Progenitor cell of endocrine pancreas (in vitro differentiated cells): Measurements from ENCODE around the gene ANGPTL2. TPM values are rescaled to one million over a fixed set of nuclear protein-coding genes. Genes with fewer than 3 reads are reported as not detected.

Source experiments
- DNase-seq: peaks from one replicate; pipeline ENCODE4 v3.0.0; 2021; ENCODE audit warnings: low spot score; ENCODE audit not compliant: unreplicated experiment
- H3K27ac Mint-ChIP-seq: 2 replicates; pipeline ENCODE4 v1.8.0; 2021; ENCODE audit warnings: mild to moderate bottlenecking, moderate library complexity, mixed read lengths
- H3K27me3 Mint-ChIP-seq: 2 replicates; pipeline ENCODE4 v1.8.0; 2021; ENCODE audit warnings: mixed read lengths
- H3K36me3 Mint-ChIP-seq: 2 replicates; pipeline ENCODE4 v1.8.0; 2022; ENCODE audit warnings: mixed read lengths; ENCODE audit not compliant: insufficient read depth
- H3K4me1 Mint-ChIP-seq: 2 replicates; pipeline ENCODE4 v1.8.0; 2021; ENCODE audit warnings: low read depth, mixed read lengths
- H3K4me3 Mint-ChIP-seq: 2 replicates; pipeline ENCODE4 v1.8.0; 2021; ENCODE audit warnings: low read depth, mild to moderate bottlenecking, moderate library complexity, mixed read lengths
- H3K9me3 Mint-ChIP-seq: 2 replicates; pipeline ENCODE4 v1.8.0; 2021; ENCODE audit warnings: low read depth, mixed read lengths
- CTCF ChIP-seq: fragments of 200-600 bp; sonication (generic); IDR thresholded peaks from one replicate; pipeline ENCODE4 v1.5.0; 2021; ENCODE audit warnings: antibody characterized with exemption, mild to moderate bottlenecking; ENCODE audit not compliant: unreplicated experiment
- total RNA-seq: library from RNA; stranded (reverse); gene quantifications from 2 replicates; pipeline ENCODE4 v1.2.1, GENCODE V29; 2021

The ANGPTL2 gene
- total RNA-seq, 1 donor from 2014 or later, result 4.7 TPM

GRCh38 chr9:127138444-127138843 is 16.0 kb upstream of the ANGPTL2 start:
- peaks cover 19% of the 10 kb centered on the region for H3K27me3 Mint-ChIP-seq
- no peak for DNase-seq
- peaks cover 13% of the 10 kb centered on the region for H3K4me1 Mint-ChIP-seq

GRCh38 chr9:127137640-127138360 is 15.4 kb upstream of the ANGPTL2 start:
- no peak overlapping the region for H3K4me3 Mint-ChIP-seq
- H3K4me1 Mint-ChIP-seq, result peaks cover 17% of the 10 kb centered on the region
- H3K27me3 Mint-ChIP-seq, result peaks cover 21% of the 10 kb centered on the region
- DNase-seq, result no peak
- H3K9me3 Mint-ChIP-seq, result no peaks in the 10 kb centered on the region
- H3K27ac Mint-ChIP-seq, result no peak overlapping the region
- no peaks in the 10 kb centered on the region for H3K36me3 Mint-ChIP-seq
- TF ChIP-seq CTCF, result no peak

More at GRCh38 chr9:127138444-127138843, 16.0 kb upstream of the ANGPTL2 start:
- no peaks in the 10 kb centered on the region for H3K36me3 Mint-ChIP-seq
- H3K27ac Mint-ChIP-seq, result no peak overlapping the region
- no peaks in the 10 kb centered on the region for H3K9me3 Mint-ChIP-seq
- no peak overlapping the region for H3K4me3 Mint-ChIP-seq
- TF ChIP-seq CTCF, result no peak

- no peak overlapping the region for H3K27ac Mint-ChIP-seq
- DNase-seq, result no peak
- no peak overlapping the region for H3K4me3 Mint-ChIP-seq
- H3K4me1 Mint-ChIP-seq, result peaks cover 17% of the 10 kb centered on the region
- TF ChIP-seq CTCF, result no peak
- H3K27me3 Mint-ChIP-seq, result peaks cover 23% of the 10 kb centered on the region
- no peaks in the 10 kb centered on the region for H3K9me3 Mint-ChIP-seq
- no peaks in the 10 kb centered on the region for H3K36me3 Mint-ChIP-seq
Observed at GRCh38 chr9:127136880-127137639, 14.6 kb upstream of the ANGPTL2 start.

GRCh38 chr9:127136081-127136879 is 13.8 kb upstream of the ANGPTL2 start:
- TF ChIP-seq CTCF, result no peak
- Mint-ChIP-seq H3K4me1 (peaks cover 19% of the 10 kb centered on the region), H3K27ac (no peak overlapping the region), H3K27me3 (peaks cover 23% of the 10 kb centered on the region), H3K4me3 (no peak overlapping the region), H3K9me3 (no peaks in the 10 kb centered on the region), H3K36me3 (no peaks in the 10 kb centered on the region)
- no peak for DNase-seq
